GM21423 (cell line): ENCODE measurements around the gene RBBP8.

ENCODE experiments used
- ATAC-seq: cut with Tn5 transposase; IDR thresholded peaks from one replicate; pipeline ENCODE4 v1.9.1; 2021; ENCODE audit warnings: mild to moderate bottlenecking, moderate library complexity; ENCODE audit not compliant: unreplicated experiment

The RBBP8 gene

DNA sequence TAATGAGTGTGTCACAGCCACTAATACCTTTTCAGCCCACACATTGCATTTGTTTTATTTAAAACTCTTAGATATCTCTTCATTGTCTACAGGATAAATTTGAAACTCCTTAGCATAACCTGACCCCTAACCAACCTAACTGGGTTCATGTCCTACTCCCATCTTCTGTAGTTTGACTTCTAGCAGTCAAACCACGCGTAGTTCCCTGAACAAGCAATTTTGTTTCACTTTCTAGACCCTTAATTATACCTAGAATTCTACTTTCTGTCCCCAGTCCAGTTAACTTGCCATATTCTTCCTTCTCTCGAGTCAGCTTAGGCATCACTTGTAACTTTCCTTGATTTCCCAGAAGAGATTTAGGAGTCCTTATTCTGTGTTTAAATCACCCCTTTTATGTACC lies 55.1 kb downstream of the RBBP8 start:
- ATAC-seq = peak; percentile 68

GRCh38 chr18:22998344-22998743 lies 65.2 kb downstream of the RBBP8 start:
- no peak for ATAC-seq

DNA sequence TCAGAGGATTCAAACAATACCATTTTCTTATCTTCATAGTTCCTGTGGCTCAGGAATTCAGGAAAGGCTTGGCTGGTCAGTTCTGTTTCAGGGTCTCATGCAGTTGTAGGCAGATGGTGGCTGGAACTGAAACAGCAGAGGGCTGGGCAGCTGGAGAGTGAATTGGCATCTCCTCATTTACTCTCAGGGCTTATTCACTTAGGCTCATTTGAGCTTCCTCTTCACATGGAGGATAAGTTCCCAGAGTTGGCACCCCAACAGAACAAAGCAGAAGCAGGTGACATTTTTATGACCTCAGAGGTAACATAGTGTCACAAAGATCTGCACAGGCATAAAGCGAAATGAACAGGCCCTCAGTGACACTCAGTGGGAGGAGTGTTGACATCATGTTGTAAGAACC lies 66.1 kb downstream of the RBBP8 start:
- no peak for ATAC-seq

DNA sequence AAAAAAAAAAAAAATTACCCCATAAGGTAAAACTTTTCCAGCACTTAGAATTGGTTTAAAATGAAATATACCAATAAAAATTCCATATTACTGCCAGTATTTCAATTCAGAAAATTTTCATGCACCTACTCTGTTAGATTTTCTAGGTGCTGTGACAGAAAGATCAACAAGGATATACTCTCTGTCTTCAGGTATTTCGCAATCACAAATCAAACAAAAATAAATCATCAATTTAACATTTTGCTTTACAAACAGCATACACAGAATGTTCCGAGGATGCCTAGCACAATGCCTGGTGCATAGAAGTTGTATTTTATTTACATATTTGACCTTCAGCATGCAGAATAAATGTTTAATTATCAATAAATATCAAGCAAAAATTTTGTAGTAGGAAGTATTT lies 66.5 kb downstream of the RBBP8 start:
- ATAC-seq = no peak

DNA sequence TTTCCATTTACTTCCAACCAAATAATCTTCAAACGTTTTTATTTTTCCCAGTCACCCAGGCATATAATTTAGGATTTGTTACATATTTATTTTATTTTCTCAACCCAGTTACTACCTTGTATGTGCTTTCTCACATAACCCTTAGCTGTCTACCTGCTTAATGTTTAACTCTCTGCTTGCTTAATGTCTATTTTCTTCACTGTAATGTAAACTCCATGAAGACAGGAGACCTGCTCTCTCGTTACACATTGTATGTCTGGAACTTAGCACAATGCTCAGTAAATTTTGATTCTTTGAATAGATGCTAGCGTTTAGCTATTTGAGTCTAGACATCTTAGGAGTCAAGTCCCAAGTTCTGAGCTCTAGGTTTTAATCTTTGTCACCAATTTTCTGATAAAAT lies 70.2 kb downstream of the RBBP8 start:
- no peak for ATAC-seq

GRCh38 chr18:23012249-23012648 lies 79.1 kb downstream of the RBBP8 start:
- ATAC-seq = no peak

GRCh38 chr18:23020555-23021294 lies 87.6 kb downstream of the RBBP8 start:
- no peak for ATAC-seq

DNA sequence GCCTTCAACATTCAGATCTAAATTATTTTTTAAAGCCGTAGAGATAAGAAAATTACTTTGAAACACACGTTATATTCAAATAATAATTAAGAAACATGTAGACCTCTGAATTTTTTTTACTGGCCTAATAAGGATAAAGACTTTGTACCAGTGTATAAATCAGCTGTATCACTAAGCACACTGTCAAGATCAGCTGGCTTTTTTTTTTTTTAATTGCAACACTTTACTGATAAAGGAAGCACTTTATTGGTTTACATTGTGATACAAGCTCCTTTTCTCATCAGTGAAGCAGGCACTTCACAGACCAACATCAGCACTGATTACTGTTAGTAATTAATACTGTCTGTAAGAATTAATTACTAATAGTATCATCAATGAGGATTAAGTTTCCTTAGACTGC lies 88.5 kb downstream of the RBBP8 start:
- no peak for ATAC-seq

DNA sequence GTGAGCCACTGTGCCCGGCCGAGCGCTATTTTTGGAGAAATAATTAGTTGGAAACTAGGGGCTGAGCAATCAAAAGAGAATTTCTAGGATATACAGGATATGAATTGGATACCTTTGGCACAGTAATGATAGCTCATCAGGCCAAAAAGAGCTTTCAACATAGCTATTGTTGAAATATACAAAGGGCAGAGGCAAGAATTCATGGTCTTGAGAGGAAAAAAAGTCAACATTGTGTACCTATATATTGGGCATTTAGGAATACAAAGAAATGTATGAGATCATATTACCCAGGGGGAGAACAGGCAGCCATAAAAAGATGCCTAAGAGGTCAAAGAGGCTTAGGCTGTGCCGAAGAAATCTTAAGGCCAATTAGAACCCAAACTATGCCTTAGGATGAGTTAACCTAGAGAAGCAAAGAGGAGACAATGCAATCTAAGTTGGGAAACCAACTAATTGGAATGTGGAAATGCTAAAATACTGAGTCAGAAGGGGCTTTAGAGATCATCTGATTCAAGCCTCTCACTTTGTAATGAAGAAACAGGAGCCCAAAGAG lies 99.0 kb downstream of the RBBP8 start:
- no peak for ATAC-seq

- ATAC-seq = no peak
Observed at GRCh38 chr18:23033056-23033455, 99.9 kb downstream of the RBBP8 start.

DNA sequence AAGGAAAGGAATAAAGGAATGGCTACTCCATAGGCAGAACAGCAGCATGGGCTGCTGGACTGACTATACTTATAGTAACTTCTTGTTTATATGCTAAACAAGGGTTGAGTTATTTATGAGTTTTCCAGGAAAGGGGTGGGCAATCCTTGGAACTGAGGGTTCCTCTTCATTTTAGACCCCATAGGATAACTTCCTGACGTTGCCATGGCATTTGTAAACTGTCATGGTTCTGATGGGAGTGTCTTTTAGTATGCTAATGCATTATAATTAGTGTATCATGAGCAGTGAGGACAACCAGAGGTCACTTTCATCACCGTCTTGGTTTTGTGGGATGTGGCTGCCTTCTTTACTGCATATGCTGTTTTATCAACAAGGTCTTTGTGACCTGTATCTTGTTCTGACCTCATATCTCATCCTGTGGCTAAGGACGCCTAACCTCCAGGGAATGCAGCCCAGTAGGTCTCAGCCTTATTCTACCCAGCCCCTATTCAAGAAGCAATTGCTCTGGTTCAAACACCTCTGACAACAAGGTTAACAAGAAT lies 103.6 kb downstream of the RBBP8 start:
- ATAC-seq = no peak

- no peak for ATAC-seq
Observed at GRCh38 chr18:23037646-23038045, 104.5 kb downstream of the RBBP8 start.

- no peak for ATAC-seq
Observed at GRCh38 chr18:23038712-23039111, 105.6 kb downstream of the RBBP8 start.

DNA sequence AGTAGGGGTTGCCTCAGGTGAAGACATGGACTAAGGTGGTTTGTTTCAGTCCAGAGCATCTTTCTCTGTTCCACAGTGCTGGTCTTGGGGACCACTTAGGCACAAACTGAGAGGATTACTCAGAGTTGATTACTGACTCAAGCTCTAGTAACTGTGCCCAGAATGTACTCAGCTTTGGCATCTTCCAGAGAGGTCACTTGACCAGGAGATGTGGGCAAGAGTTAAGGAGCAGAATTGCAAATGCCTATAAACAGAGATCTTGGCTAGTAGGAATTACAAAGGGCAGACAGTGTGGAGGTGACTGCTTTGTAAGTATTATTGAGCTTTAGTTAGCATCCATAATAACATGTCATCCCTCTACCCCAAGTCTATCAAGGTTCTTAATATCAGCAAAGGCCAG lies 109.0 kb downstream of the RBBP8 start:
- ATAC-seq = no peak

DNA sequence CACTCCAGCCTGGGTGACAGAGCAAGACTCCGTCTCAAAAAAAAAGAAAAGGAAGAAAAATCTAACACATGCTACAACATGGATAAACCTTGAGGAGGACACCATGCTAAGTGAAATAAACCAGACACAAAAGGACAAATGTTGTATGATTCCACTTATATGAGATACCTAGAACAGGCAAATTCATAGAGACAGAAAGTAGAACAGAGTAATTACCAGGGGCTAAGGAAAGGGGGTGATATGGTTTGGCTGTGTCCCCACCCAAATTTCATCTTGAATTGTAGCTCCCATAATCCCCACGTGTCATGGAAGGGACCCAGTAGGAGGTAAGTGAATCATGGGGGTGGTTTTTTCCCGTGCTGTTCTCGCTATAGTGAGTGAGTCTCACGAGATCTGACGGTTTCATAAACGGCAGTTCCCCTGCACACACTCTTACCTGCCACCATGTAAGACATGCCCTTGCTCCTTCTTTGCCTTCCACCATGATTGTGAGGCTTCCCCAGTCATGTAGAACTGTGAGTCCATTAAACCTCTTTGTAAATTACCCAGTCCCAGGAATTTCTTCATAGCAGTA lies 110.8 kb downstream of the RBBP8 start:
- ATAC-seq = no peak

DNA sequence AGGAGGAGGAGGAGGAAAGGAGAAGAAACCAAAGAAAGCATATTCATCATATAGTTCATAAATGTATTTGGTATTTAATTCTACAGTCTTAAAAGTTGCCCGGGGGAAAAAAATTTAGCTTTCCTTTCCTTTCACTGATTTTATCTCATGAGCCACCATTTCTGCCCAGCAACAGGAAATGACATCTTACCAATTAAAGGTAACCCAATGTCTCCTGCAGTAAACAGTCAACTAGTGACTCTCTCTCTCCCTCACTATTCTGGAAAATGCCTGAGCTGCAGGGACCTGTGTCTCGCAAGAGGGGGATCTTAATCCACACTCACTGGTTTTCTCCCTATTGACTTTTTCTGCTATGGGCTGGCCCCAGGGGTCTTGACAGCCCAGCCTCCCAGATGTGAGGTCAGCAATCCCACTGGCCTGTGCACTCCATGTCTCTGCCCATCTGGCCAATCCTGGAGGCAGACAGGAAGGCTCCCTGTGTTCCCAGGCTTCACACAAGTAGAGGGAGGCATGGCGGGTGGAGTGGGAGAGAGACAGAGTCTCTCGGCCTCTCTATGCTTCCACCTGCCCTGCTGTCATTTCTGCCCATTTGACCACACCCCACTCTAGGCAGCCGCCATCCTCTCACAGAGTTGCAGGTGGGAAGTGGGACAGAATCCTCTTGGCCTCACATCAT lies 116.7 kb downstream of the RBBP8 start:
- no peak for ATAC-seq

DNA sequence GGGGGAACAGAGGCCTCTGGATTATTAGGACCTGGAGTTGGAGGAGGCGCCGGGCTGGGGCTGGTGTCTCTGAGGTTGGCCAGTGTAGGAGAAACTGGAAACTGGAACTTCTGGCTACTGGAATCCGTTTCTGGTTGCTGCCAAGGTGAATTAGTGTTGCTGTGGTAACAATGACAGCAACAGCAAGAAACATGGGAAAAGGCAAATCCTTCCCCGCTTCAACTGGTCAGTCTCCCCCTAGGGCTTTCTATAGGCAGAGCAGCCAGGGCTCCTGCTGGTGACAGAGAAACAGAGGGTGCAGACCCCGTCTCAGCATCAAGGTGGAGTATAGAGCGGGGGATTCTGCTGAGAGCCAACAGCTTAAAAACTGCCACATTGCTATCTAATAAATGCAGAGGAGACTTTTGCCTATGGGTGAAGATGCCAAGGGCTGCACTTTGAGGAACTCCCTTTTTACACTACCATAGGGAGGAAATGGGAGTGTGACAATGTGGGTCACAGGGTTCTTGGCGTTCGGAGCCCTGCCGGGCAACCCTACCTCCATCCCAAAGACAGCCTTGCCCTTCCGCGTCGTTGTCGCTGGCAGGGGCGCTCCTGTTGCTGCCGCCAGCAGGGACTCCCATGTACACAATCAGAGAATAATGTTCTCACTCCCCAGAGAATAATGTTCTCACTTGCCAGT lies 120.8 kb downstream of the RBBP8 start:
- ATAC-seq = no peak

- no peak for ATAC-seq
Observed at GRCh38 chr18:23054553-23054952, 121.4 kb downstream of the RBBP8 start.

DNA sequence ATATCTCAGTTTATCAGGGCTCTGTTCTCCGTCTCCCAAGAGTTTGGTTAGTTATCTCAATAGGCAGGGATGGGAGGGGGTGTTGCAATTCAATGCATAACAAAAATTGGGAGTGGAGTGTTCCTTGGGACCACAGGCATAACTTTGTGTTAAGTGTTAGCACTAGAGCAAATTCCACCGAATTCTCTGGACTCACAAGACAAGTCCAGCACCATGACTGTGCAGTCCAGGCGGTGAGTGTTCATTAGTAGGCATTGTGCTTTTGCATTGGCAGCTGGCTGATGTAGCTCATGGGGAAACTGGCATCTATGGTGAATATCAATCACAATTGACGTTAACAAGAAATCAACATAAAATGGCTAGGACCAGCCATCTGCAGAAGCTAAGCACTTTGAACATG lies 123.2 kb downstream of the RBBP8 start:
- ATAC-seq = no peak

- no peak for ATAC-seq
Observed at GRCh38 chr18:23057096-23057495, 124.0 kb downstream of the RBBP8 start.

GRCh38 chr18:23058746-23059415 lies 125.8 kb downstream of the RBBP8 start:
- no peak for ATAC-seq
